Measurements from ENCODE around the gene BMPER.

Gene BMPER

DNA sequence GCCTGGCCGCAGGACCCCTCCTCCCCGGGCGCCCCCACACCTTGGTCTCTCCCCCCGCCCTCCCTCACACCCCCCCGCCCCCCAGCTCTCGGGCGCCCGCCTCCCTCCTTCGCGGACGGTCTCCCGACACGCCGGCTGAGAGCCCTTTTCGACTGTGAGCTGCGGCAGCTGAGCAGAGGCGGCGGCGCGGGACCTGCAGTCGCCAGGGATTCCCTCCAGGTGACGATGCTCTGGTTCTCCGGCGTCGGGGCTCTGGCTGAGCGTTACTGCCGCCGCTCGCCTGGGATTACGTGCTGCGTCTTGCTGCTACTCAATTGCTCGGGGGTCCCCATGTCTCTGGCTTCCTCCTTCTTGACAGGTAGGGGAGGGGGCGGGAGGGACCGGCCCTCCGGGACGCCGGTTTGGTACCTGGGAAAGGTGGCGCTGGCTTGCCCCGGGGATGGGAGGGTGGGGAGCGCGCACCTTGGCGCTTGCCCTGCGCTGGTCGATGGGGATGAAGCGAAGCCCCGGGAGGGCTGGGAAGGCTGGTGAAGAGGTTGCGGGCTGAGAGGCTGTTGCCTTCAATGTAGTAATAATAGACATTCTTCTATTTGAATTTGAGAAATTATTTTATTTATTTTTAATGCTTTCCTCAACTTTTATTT, at the start of gene BMPER:
TSS of gene BMPER (plus strand) at position 151 of the 644 bp plus-strand sequence. CDS start at position 226, 75 bp downstream.
- no peak for DNase-seq (ENCODE audit: low read depth)

DNA sequence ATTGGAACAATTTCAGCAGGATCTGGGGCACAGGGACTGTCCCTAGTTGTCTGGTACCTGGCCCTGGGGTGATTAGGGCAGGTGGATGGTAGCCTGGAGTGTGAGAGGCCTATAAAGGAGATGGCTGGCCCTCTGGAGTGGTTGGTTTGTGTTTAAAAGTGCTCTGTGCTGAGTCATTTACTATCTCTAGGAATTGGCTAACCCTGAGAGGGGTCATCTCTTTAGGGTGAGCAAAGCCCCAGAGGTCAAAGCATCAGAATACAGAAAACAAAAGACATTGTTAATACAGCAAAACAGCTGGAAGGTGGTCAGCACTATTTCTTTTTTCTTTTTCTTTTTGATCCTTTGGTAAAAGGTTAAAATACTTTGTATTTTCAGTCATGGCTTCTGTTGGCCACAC, 43.4 kb upstream of the BMPER start:
- DNase-seq (ENCODE audit: low read depth) = no peak

DNA sequence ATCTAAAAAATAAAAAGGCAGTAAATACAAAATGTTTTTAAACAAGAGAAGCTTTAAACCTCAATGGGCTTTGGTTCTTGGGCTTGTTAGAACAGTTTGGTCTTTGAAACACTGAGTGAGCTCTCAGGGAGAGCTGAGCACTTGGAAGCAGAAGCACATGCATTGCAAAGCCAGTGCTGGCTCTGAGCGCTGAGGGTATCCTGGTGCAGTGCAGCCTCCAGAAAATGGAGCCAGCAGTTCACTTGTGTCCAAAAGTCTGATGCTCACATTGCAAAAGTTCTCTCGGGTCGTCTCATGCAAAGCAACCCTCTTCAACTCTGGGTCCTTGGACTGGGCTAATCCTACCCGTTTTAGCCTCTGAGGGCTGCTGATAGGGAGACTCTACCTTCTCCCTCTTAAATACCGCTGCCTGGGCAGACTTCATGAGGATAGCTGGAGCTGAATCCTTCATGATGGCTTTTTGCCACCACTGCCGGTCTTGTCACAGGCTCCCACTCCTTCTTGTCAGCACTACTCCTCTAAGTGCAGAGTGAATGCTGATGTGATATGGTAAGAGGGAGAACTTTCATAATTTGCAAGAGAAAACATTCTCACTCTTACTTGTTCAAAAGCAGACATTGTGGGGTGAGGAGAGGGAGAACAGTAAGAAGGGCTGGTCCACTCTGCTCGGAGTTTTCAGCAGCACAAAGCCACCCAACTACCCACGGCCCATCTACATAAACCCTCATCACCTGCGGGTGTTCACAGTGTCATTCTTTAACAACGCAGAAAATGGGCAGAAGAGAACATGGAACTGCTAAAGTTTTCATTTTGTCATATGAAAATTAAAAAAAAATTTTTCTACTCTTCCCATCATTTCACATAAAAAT, 42.2 kb upstream of the BMPER start:
- no peak for DNase-seq (ENCODE audit: low read depth)

DNA sequence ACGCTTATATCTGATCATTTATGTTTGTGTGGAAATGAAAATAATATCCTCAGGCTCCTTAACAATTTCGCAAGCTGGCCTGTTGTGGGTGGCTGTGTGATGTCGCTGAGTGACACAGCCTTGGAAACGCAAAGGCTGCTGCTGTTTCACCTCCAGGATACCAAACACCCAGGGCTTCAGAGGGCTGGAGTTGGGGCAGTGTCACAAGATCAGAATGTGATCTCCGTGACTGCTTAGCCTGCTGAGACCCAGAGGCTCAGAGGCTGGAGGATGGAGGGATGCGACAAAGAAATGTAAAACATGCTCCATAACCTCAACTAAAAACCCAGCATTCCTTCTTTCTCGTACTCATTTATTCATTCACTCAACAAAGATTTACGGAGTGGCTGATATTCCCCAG, 37.2 kb upstream of the BMPER start:
- no peak for DNase-seq (ENCODE audit: low read depth)

DNA sequence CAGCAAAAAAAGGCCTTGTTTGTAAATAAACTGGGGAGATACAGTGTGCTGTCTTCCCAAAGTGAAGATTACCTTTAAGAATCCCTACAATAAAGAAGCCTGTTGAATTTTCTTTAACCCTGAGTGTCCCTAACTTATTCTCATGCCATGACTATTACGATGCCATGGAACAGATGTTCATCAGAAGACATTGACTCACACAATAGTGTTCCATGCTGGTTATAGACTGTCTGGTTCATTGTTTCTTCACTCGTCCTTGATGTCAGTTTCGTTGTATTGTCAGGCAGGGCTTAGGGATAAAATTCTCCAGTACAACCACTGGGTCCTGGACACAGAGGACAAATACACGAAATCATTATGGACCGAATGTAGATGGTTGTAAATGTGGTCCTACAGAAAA, 36.2 kb upstream of the BMPER start:
- DNase-seq (ENCODE audit: low read depth) = no peak

DNA sequence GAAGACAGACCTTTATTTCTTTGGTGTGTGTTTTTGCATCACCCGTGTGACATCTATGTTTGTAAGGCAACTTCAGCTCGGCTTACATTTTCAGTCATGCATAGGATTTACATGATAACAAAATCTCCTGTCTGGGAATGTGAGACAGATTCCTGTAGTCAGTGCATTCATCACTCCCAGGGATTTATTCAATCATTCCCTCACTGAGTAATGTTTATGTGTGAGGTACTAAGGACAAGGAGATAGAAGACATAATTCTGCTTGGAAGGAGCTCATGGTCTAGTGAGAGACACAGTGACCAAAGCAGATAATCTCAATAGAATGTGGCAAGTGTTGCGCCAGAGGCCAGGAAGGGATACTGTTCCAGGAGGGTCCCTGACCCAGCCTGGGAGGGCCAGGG, 35.2 kb upstream of the BMPER start:
- no peak for DNase-seq (ENCODE audit: low read depth)

DNA sequence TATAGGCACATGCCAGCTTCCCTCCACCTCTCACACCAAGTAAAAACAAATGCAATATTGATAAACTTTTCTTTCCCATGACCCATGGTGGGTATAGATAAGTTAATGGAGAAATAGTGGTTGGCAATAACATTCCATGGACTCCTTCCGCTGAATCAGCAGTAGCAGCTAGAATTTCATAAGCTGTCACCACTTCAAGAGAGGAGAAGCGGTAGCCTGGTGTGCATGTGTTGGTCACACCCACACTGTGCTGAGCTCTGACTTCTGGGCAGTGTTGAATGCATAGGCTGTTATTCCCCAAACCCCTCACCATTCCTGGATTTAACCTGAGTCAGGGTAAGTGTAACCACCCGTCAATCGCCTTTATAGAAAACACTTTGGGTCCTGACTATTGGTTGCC, 32.5 kb upstream of the BMPER start:
- DNase-seq (ENCODE audit: low read depth) = no peak

DNA sequence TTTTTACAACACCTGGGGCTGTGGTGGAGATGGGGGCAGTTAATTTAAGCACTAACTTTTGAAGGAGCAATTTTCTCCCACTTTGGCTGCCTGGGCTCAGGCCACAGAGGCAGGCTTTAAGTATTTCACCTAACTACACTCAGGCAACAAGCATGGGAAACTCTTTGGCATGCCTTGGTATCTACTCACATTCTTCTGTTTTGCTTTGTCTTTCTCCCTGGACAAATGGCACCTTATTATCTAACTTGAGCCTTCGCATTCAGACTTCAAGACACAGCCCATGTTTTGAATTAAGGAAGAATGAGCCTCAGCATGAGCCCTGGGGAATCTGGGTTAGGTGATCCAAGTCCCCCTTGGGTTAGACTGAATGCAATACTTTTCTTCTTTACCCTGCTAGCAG, 31.8 kb upstream of the BMPER start:
- DNase-seq (ENCODE audit: low read depth) = no peak

DNA sequence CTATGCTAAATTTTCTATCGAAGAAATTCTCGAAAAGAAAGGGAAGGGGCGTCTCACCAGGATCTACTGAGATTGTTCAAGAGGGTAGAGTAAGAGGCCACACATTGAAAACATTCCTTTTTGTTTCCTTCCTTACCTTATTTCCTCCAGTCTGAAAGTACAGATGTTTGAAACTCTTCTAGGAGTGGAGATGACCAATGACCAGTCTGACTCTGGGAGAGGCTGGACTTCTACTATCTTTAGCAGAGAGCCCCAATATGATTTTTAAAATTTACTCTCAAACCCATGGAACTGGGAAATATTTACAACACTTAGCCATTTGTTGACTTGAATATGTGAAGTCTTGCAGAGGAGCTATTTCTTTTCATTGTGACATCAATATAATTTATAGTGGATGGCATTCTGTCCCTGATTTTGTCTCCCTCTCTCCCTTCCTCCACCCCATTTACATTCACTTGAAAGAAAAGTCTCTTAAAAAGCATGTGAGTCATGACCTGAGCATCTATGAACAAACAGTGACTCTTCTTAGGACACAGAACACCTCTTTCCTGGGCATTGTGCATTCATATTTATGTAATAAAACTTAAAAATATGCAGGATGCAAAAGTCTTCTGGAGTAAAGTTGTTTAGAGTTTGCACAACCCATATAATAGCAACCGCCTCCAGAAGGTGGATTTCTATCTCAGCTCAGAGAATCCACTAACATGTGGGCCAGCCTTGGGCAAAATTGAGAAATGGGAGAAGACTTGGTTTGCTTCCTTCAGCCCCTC, 31.2 kb upstream of the BMPER start:
- no peak for DNase-seq (ENCODE audit: low read depth)

DNA sequence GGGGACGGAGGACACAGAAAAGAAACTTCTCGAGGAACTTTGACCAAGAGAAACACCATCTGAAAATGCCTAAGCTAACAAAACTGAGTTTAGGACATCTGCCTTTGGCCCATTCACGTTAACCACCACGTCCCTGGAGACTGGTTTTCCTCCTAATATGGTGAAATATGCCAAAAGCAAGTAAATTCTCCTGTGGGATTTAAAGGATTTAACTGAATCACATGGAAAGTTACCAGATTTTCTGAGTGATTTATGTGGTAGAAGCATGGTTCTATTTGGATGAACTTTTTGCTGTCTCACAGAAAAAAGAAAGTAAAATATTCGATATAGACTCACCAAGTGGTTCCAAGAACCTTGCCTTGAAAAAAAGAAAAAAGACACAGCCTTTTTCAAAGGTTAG, 30.4 kb upstream of the BMPER start:
- peak; percentile 94 for DNase-seq (ENCODE audit: low read depth)

DNA sequence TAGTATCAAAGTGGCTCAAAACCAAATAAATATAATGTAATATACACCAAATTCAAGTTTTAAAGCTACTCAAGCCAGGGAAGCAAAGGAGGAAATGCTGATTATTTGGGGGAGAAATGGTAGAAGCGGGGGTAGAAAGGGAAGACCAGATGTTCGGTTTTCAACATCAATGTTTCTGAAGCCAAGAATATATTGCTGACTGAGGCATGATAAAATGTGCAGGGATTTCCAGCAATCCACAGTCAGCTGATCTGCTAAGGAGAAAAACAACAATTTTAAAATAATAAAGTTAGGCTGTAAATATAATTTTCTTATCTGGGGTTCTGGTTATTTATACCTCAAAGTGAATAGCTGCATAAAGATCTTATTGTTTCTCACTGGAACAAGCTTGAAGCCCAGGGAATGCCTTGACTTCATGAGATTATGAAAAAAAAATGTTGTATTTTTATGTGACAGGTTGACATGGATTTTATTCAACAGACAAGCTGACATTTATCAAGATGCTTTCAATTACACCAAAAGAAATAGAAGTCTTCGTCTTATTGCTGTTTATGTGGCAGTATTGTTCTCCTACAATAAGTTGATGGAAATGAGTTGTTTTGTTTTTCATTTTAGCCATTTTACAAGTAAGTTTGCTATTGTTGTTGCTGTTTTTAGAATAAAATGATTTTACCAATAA, 28.6 kb upstream of the BMPER start:
- DNase-seq (ENCODE audit: low read depth) = no peak

DNA sequence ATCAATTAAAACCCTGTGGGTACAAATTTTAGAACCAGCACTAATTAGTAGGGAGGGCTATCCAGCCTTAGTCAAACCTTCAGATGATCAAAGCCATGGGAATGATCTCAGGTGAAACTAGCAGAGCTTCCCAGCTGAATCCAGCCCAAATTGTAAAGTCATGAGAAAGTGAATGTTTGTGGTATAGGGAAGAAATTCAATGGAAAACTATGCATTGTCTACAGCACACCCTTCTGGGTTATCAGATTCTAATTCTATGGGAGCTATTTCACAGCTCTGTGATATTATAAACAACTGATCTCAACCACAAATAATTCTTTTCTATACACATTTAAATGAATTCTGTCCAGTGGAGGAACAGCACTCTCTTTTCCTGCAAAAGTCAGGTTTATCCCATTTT, 24.6 kb upstream of the BMPER start:
- DNase-seq (ENCODE audit: low read depth) = no peak

DNA sequence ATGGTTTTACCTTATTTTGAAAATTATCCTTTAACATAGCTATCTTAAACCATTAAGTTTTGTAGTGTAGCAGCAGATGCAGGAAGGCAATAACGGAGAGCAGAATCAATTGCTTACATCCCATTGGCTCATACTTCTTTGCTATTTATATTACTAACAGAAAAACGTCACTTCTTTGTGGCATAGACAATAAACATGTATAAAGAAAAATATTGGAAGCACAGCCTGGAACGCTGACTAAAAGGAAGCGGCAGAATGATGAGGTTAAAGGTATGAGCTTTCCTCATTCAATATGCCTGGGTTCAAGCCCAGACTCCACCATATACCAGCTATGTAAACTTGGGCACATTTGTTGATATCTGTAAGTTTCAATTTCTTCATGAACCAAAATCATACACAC, 24.0 kb upstream of the BMPER start:
- DNase-seq (ENCODE audit: low read depth) = no peak

DNA sequence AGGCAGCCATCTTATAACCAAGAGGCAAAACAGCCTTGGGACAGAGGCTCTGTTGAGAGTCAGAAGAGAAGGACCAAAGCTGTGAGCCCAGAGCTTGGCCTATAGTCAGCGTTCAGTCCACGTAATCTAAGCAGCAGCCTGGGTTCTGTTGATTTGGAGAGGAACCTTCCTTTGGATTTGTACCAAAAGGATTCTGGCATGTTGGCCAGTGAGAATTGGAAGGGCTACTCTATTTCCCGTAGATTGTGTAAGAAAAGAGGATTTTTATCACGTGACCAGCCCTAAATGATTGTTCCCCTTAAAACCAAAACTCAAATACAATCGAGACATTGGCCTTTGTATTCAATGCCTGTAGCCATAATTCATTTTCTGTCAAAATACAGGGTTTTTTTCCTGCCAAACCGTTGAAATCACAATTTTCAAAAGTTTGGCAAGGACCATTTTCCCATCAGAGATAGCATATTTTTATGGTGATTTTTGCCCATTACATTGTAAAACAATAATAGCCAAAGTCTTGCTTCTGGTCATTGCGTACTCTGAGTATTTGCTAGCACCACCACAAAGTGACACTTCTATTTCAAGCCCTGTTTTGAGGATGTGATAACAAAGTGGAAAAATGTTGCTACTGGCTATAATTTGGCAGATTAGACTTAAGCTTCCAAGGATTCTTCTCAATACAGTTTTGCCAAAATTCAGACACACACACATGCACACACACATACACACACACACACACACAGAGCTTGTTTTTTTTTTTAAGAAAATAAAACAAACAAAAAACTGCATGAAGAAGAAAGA, 23.1 kb upstream of the BMPER start:
- no peak for DNase-seq (ENCODE audit: low read depth)

DNA sequence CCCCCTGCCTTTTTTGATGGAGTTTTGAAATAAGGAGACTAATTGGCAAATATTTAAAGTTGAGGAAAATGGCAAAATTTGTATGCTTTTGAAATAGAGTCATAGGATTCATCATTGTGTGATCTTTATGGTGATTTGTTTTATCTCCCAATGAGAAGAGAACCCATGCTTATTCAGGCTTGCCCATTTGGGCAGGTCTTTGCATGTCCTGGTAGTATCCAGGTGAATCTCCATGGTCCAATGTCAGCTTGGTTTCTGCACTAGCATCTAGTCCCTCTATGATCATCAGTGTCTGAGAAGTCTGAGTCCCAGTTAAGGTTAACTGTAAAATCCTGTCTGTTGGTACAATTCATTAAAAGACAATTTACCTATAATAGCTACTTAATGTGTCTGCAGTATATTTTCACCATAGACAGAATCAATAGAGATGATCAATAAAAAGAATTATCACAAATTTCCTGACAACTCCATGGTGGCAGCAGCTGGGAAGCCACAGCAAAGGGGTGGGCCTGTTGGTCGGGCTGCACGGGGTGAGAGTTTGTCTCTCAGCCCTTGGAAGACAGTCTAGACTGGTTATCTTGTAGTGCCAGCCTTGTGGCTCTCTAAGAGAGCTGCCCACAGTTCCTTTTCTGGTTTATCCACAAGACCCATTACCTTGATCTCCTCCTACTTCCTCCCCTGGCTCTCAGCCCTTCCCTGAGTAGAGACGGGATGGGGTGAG, 22.2 kb upstream of the BMPER start:
- DNase-seq (ENCODE audit: low read depth) = no peak

DNA sequence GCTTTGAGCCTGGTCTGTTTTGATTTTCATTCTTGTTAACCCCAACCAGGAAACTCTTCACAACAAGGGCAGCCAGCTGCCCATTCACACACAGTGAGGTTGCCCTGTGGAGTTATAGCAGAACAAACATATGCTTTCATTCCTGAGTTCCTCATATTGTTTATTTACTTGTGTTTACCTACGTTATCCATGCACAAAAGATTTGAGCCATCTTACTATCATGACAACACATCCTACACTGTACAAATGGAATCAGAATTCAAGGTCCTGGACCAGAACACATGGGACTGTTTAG, 21.7 kb upstream of the BMPER start:
- DNase-seq (ENCODE audit: low read depth) = no peak

DNA sequence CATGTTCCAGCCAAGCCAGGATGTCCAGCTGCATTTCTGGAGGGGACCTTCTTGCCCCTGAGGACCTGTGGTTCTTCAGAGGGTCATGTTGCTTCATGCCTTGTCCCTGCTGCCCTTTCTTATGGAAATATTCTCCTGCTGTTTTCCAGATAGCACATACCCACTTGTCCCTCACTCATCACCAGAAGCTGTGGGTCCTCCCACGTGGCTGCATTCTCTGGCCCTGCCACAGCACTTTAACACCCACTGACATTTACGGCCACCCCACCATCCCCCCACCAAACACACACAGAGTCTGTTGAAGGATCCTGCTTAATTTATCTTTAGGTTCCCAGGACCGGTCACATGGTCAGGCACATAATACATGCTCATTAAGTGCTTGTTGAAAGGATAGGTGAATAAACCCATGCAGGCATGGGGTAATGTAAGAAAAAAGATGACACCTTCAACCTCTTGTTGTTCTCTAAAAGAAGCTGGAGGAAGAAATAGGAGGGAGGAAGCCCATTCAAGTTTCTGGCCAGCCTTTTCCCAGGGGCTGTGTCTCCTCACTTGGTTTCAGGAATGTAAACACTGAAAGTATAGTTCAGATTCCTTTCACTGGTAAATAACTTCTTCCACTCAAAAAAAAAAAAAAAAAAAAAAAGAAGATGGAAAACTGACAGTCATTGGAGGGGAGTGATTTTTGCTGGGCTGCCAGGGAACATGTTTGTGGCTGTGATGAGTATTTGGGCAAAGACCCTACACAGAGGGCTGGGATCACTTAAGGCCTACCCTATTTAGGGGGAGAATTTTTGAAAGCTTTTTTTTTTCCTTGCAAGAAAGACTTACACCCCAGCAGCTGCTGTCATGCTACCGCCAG, 19.8 kb upstream of the BMPER start:
- no peak for DNase-seq (ENCODE audit: low read depth)

DNA sequence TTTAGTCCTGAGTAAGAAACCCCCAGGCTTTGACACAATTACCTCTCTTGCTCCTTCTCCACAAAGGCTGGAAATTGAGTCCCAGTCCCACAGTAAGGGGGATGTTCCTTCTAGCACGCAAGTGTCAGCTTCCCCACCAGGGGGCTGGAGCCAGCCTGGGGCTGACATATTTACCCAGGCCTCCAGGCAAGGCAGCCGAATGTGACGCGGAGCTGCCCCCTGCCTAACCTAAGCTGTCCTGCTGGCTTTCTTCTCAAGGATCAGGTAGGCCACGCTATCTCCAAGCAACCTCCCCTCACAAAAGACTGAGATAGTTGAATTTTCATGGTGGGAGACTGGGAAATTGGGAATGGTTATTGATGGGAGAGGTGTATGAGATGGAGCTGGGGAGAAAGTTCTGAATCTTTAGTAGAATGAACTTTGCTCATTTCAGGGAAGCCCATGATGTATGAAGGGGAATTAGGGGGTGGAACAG, 19.2 kb upstream of the BMPER start:
- DNase-seq (ENCODE audit: low read depth) = no peak

DNA sequence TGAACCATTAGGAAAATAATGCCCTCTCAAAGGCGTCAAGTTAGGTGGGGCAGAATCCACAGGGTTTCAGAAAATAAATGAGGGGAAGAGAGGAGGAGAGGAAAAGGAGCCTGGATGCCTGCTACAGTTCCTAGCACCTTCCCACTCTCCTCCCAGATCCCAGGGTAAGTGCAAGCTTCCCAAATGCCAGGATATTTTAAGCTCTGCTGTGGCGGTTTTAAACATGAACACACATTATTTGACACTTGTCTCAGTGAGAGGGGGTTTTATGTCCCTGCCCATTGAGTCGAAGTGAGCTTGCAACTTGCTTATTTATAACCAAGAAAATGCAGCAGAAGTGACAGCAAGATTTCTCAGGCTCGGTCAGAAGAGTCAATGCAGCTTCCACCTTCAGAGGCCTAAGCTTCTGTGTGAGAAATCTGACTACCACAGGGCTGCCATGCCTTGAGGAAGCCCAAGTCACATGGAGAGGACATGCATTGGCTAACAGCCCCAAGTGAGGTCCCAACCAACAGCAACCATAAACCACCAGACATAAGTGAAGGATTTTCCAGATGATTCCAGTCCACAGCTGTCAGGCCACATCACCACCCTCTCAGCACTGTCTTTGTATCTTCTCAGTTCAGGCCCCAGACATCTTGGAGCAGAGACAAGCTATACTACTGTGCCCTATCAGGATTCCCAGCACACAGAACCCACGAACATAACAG, 17.9 kb upstream of the BMPER start:
- no peak for DNase-seq (ENCODE audit: low read depth)

Data from fibroblast of the conjunctiva (primary cell).